NOMO-1 treated with DMSO at 0.1 percent for 48 hours (cell line): ENCODE results near the gene CACNA2D4.

Experiments used
- DNase-seq: peaks from one replicate; lab custom pipeline; 2025; ENCODE audit not compliant: unreplicated experiment; lab: John Stamatoyannopoulos, UW

The CACNA2D4 gene

DNA sequence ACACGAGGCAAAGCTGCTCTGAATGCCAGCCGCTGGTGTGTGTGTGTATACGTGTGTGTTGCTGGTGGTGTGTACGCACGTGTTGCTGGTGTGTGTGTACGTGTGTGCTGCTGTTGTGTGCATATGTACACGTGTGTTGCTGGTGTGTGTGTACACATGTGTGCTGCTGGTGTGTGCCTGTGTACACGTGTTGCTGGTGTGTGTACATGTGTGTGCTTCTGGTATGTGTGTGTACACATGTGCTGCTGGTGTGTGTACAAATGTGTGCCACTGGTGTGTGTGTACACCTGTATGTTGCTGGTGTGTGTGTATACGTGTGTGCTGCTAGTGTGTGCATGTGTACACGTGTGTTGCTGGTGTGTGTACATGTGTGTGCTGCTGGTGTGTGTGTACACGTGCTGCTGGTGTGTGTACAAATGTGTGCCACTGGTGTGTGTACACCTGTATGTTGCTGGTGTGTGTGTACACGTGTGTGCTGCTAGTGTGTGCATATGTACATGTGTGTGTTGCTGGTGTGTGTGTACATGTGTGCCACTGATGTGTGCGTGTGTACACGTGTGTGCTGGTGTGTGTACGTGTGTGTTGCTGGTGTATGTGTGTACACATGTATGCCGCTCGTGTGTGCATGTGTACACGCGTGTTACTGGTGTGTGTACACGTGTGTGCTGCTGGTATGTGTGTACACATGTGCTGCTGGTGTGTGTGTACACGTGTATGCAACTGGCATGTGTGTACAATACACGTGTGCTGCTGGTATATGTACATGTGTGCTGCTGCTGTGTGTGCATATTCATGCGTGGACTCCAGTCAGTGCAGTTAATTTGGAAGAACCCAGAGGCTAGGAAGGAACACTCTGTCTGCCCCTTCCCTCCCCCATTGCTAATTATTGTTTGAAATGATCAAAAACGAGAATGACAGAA, 47.2 kb downstream of the CACNA2D4 start:
- no peak for DNase-seq

DNA sequence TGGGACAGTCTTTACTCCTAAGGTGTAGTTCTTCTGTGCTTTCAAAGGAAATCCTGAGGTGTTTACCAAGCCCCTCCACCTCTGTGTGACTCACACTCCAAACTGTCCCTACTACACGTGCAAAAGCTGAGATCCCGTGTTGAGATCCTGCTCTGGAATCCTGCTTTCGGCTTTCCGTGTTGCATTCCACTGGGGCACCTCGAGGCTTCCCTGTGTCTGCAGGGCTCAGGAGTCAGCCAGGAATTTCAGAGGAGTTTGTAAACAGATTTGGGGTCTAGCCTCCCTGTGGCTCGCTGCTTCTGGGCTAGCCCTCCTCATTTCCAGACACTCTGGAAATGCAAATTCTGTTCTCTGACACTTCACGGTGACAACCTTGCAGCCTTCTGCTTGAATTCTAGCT, 48.4 kb downstream of the CACNA2D4 start:
- DNase-seq = no peak

GRCh38 chr12:1869145-1869544, 49.3 kb downstream of the CACNA2D4 start:
- DNase-seq = no peak

DNA sequence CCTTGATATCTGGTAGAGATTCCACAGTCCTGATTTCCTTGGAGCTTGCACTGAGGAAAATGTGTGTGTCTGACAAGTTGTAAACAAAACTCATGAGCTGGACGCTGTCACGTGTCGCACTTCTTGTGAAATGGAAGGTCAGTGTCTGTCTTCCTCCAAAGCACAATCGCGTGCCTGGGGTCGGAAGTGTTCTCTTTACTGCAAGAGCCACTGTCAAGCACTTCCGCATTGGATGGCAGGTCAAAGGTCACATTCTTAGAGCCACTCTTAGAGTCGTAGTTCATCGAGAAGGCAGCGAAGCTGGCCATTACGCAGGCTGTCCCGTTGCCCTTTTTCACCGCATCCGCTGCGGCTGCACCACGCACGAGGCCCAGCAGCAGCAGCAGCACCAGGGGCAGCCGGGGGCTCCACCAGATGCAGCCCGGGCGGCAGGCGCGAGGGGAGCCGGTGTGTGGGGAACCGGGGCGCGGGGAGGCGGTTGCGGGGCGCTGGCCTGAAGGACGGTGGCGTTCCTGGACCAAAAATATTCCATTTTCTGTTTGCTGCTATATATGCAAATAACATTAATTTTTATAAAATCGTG, 53.1 kb downstream of the CACNA2D4 start:
- DNase-seq = no peak

- no peak for DNase-seq
Observed at GRCh38 chr12:1864867-1865266, 53.6 kb downstream of the CACNA2D4 start.

- no peak for DNase-seq
Observed at GRCh38 chr12:1864456-1864855, 54.0 kb downstream of the CACNA2D4 start.

DNA sequence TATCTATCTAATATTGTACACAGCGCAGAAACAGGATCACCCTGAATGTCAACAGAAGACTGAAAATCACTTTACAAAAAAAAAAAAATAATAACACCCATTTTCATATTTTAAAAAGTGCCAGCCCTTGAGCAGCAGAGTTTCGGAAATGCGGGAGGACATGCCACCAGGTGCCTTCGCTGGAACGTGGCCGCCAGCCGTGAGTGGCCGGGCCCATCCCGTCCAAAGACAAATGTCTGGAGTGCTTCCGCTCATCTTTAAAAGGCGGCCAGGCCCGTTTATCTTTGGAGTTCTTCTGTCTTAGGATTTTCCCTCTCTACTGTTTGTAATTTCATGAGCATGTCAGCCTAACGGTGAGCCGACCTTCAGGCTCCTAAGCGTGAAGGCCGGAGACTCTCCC, 54.6 kb downstream of the CACNA2D4 start:
- DNase-seq = no peak

- DNase-seq = no peak
Observed at GRCh38 chr12:1862973-1863372, 55.5 kb downstream of the CACNA2D4 start.

DNA sequence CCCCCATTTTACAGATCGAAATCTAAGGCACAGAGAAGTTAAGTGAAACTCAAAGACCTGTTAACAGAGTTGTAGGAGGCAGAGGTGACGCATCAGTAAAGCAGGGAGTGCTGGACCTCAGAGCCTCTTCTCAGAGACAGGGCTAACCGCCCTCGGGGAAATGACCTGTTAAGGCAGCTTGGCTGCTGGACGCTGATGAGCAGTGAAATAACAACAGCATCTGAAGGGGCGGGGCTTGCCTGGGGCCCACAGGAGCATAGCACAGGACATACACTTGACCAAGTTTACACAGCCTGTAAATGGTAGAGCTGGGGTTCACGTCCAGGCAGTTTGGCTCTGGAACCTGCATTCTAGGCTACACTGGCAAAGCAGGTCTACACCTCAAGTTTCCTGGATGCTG, 58.8 kb downstream of the CACNA2D4 start:
- no peak for DNase-seq

- DNase-seq = no peak
Observed at GRCh38 chr12:1858456-1858855, 60.0 kb downstream of the CACNA2D4 start.

DNA sequence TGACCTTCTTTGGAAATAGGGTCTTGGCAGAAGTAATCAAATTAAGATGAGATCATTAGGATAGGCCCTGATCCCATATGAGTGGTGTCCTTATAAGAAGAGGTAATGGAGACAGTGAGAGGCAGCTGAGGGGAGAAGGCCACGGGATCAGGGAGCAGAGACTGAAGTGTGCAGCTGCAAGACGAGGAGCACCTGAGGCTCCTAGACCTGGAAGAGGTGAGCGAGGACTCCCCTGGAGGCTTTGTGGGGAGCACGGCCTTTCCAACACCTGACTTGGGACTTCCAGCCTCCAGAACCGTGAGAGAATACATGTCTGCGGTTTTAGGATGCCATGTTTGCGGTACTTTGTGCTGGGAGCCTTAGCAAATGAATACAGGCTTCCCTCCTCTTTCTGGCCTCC, 60.6 kb downstream of the CACNA2D4 start:
- no peak for DNase-seq

- no peak for DNase-seq
Observed at GRCh38 chr12:1857086-1857485, 61.4 kb downstream of the CACNA2D4 start.

GRCh38 chr12:1855241-1855640, 63.2 kb downstream of the CACNA2D4 start:
- DNase-seq = no peak

DNA sequence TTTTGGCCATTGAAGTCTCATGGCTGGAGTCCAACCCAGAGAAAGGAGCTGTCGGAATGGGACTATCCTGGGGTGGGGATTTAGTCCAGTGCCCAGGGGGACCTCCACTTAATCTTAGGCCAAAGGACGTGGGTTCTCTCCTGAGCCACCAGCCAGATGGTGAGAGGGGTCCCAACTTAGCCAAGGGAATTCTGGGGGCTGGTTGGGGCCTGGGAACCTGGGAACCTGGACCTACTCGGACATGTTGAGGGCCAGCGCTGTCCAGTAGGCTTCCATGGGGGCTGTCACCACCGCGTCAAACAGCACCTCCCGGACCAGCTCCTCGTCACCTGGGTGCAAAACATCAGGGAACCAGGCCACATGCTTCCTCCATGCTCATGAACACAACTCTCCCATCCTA, 64.7 kb downstream of the CACNA2D4 start:
- DNase-seq = no peak

- peak; percentile 42 for DNase-seq
Observed at GRCh38 chr12:1852076-1852475, 66.4 kb downstream of the CACNA2D4 start.

GRCh38 chr12:1851151-1851701, 67.2 kb downstream of the CACNA2D4 start:
- DNase-seq = no peak

DNA sequence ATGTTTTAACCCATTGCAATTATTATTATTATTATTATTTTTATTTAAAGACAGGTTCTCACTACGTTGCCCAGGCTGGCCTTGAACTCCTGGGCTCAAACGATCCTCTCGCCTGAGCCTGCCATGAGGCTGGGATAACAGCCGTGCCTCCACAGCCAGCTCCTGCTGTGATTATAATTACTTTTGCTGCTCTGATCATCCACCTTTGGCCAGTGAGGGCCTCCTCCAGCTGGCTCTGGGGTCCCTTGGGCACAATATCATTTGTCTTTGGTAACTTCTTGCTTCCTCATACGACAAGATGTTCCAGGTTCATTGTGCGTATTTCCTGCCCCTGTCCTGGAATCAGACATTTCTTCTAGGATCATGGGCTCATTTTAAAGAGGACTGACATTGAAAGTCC, 69.7 kb downstream of the CACNA2D4 start:
- no peak for DNase-seq

DNA sequence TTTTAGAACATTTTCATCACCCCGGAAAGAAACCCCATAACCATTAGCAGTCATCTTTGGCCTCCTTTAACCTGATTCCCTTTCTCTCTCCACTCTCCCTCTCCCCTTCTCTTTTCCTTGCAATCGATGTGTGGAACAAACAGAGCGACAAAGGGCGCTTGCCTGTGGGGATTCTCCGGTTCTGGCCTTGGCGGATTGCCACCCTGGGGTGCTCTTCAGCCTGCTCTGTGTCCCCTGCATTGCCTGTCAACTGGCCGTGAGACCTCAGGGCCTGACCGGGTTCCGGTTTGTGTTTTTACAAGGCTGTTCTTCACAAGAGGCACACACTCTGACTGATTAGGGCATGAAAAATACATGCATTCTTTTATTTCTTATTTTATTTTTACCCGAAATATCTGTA, 70.3 kb downstream of the CACNA2D4 start:
- no peak for DNase-seq

GRCh38 chr12:1847411-1847810, 71.0 kb downstream of the CACNA2D4 start:
- no peak for DNase-seq

GRCh38 chr12:1846421-1847405, 71.7 kb downstream of the CACNA2D4 start:
- DNase-seq = no peak

DNA sequence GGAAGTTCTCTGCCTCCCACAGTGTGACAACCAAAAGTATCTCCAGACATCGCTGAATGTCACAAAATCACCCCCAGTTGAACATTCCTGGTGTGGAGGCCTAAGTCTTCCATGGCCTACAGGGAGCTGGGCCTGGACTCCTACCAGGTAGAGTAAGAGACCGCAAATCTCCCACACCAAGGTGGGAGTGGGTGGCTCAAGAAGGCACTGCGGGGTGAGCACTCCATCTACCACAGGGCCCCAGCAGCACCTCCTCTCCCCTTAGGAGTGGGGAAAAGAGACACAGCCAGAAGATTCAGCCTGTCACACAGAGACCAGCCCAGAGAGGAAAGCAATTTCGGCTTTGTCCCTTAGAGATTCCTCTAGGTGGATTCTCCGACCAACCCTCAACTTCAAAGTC, 72.6 kb downstream of the CACNA2D4 start:
- DNase-seq = no peak
